Measurements from ENCODE around the gene ANKS3.
"Not testable (repeated sequence)": the region's sequence is repeated elsewhere in the genome, so short reads cannot be mapped to it uniquely, and the experiment has no call there.

The ANKS3 gene

DNA sequence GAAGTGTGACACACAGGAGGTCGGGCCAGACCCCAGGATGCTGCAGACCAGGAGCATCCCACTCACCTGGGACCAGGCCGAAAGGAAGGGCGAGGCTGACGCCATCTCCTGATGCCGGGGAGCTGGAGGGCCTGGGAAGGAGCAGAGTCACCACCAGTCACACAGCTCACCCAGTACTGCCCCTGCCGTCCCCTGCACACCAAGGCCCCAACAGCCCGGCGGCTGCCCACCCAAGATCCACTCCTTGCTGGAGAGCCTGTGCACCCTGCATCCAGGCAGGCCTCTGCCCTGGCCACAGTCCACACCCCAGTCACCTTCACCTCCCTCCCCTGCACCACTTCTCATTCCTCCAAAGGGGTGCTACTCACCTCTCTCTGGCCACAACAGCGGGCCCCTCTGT, 28.1 kb upstream of the ANKS3 start:
- no peak for DNase-seq
- intact Hi-C loops (cut with DNase I) = no loop called here

DNA sequence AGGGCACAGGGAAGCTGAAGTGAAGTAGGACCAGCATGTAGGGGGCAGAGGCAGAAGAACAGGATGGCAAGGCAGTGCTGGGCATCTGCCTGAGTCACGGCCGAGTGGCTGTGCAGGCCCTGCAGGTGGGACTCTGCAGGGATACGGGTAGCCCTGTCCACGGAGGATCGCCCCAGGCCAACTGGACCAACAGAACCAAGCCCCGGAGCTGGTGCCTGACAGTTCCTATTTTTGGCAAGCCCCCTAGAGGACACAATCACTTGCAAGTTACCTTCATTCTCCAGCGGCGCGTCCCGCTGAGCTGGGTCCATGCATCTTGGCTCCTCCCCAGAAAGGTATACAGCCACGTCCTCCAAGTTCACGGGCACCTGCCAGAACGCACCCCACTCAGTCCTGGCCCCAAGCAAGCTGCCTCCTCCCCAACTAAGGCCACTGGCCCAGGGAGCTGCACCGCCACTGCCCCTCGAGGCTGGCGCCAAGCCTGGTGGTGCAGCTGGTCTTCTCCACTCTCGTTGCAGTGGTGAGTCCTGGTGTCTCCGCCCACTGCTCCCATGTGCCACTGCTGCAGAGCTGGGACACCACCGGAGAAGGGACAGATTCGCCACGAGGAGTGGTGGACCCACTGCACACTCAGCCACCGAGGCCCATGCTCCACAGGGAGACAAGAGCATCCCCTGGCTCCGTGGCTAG, 26.3 kb upstream of the ANKS3 start:
- intact Hi-C loops (cut with DNase I) = no loop called here
- DNase-seq = no peak

GRCh38 chr16:4755687-4756086, 21.6 kb upstream of the ANKS3 start:
- intact Hi-C loops (cut with DNase I) = no loop called here
- no peak for DNase-seq

DNA sequence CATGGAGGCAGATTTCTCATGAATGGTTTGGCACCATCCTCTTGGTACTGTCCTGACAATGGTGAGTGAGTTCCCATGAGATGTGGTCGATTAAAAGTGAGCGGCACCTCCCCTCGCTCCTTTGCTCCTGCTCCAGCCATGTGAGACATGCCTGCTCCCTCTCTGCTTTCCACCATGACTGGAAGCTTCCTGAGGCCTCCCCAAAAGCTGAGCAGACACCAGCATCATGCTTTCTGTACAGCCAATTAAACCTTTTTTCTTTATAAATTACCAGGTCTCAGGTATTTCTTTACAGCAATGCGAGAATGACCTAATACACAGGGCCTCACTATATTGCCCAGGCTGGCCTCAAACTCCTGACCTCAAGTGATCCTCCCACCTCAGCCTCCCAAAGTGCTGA, 20.8 kb upstream of the ANKS3 start:
- no peak for DNase-seq
- intact Hi-C loops (cut with DNase I) = no loop called here

DNA sequence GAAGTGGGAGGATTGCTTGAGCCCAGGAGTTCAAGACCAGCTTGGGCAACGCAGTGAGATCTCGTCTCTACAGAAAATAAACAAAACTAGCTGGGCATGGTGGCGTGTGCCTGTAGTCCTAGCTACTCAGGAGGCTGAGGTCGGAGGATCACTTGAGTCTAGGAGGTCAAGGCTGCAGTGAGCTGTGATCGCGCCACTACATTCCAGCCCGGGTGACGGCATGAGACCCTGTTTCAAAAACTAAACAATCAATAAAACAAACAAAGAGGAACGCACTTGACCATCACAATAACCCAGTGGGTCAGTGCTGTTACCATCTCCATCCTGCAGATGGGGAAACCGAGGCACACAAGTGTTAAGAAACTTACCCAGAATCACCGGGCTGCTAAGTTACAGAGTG, 19.2 kb upstream of the ANKS3 start:
- intact Hi-C loops (cut with DNase I) = no loop called here
- no peak for DNase-seq

DNA sequence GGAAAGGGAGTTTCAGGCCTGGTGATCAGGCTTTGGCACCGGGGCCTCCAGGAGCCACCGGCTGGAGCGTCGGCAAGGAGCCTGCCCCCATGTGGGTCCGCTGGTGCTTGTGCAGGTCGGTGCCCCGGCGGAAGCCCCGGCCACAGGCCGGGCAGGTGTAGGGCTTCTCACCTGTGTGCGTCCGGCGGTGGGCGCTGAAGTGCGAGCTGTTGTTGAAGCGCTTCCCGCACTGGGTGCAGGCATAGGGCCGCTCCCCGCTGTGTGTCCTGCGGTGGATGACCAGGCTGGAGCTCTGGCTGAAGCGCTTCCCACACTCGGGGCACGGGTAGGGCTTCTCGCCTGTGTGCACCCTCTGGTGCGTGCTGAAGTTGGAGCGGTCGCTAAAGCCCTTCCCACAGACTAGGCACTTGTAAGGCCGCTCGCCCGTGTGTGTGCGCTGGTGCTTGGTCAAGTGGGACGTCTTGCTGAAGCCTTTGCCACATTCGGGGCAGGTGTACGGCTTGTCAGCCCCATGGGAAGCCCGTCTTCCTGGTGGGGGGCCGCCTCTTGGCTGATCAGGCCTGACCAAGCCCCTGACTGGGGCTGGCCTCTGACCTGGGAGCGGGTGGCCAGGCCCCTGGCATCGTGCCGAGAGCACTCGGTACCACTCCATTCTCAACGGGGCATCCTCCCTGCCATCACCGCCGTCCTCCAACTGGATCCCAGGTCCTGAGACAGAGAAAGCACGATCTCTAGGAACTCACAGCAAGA, 18.5 kb upstream of the ANKS3 start:
- DNase-seq = no peak
- intact Hi-C loops (cut with DNase I) = no loop called here

DNA sequence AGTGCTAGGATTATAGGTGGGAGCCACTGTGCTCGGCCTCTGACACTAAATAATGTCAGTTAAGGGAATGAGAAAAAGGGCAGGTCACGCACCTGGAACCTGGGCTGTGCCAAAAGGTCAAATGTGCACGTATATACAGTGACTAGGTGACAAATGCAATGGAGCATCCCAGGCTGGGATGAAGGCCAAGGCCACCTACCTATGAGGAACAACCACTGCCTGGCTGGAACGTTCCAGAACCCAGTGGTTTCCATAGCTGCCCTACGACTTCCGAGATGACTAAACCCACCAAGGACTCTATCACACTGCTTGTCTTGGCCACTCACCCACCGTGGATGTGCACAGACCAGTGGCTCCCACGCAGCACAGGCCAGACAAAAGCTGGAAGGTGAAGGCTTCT, 16.8 kb upstream of the ANKS3 start:
- intact Hi-C loops (cut with DNase I) = no loop called here
- no peak for DNase-seq

DNA sequence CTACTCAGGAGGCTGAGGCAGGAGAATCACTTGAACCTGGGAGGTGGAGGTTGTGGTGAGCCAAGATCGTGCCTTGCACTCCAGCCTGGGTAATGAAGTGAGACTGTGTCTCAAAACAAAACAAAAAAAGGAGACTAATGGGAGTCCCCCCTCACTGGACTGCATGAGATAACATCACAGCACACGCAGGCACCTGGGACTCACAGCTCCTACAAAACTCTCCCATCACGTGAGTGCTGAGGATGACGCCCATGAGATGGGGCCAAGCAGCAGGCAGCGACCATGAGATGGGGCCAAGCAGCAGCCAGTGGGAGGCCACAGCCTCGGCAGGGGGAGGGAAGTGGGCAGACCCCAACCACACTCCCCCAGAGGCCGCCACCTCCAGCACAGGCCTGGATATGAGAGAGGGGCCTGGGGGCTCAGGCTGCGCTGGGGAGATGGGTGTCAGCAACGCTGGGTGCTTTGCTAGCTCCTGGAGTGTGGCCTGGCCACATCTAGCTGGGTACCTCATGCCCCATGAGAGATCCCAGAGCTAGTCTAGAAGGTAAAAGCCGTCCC, 15.7 kb upstream of the ANKS3 start:
- intact Hi-C loops (cut with DNase I) = no loop called here
- no peak for DNase-seq

- DNase-seq = no peak
- intact Hi-C loops (cut with DNase I) = no loop called here
Observed at GRCh38 chr16:4748682-4749411, 14.8 kb upstream of the ANKS3 start.

- peak in 3 of 42 donors; percentile 22 to 64 (median 52) for DNase-seq
- intact Hi-C loops (cut with DNase I) = no loop called here
Observed at GRCh38 chr16:4747906-4748681, 14.0 kb upstream of the ANKS3 start.

DNA sequence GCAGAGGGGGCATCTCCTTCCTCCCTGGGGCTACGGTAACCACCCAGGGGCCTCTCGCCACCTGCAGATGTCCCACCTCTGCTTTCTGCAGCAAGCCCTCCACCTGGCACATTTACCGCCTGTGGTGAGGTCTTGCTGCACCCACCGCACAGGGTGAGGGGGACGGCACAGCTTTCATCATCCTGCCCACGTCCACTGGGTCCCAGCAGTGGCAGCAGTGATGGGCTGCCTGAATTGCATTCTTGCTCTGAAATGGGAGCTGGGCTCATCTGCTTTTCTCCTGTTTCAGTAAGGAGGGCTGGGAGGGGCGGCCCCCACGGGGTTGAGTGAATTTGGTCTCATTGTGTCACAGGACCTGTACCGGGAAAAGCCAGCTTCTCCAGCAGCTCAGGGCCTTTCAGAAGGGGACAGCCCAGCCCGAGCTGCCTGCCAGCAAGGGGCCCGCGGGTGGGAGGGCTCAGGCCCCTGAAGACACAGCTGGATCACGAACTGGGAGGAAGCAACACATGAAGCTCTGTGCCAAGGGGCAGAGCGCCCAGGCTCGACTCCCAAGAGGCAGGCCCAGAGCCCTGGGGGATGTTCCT, 13.0 kb upstream of the ANKS3 start:
- intact Hi-C loops (cut with DNase I) = no loop called here
- peak in 32 of 42 donors; percentile 10 to 69 (median 36) for DNase-seq

DNA sequence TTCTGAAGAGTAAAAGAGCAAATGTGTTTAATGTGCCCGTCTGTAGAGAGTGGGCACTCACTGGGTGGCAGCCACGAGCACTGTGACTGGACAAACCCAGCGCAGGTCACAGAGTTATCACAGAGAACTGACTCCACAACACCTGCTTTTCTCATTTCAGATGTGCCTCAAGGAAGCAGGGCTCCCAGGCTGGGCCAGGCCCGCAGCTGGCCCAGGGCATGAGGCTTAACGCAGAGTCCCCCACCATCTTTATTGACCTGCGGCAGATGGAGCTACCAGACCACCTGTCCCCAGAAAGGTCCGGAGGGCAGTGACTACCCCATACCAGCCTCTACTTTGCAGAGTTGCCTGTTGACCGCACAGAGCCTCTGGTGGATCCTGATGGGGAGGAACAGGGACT, 12.1 kb upstream of the ANKS3 start:
- DNase-seq = no peak
- intact Hi-C loops (cut with DNase I) = no loop called here

DNA sequence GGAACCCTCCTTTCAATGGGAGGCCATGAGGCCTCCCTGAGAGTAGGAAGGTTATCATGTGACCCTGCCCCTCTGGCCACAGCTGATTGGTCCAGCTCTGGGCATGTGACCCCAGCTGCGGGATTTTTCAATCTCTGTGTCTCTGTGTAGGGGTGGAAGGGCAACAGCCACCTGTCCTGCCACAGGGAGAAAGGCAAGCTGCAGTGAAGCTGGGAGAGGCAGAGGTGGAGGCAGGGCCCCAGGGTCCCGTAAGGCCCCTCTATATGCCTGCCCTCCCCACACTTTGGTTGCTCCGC, 11.2 kb upstream of the ANKS3 start:
- intact Hi-C loops (cut with DNase I) = no loop called here
- DNase-seq = no peak

- intact Hi-C loops (cut with DNase I) = no loop called here
- no peak for DNase-seq
Observed at GRCh38 chr16:4744555-4745273, 10.6 kb upstream of the ANKS3 start.

GRCh38 chr16:4743226-4743878, 9.3 kb upstream of the ANKS3 start:
- DNase-seq = no peak
- intact Hi-C loops (cut with DNase I) = no loop called here

GRCh38 chr16:4738370-4738769, 4.3 kb upstream of the ANKS3 start:
- intact Hi-C loops (cut with DNase I) = loop anchor here (10.0 kb wide), 1 partner anchor 106 kb away; the partner anchor contains the start of genes GLYR1 and UBN1
- not testable (repeated sequence) for DNase-seq

GRCh38 chr16:4737545-4737944, 3.5 kb upstream of the ANKS3 start:
- intact Hi-C loops (cut with DNase I) = loop anchor here (10.0 kb wide), 1 partner anchor 107 kb away; the partner anchor contains the start of genes GLYR1 and UBN1

DNA sequence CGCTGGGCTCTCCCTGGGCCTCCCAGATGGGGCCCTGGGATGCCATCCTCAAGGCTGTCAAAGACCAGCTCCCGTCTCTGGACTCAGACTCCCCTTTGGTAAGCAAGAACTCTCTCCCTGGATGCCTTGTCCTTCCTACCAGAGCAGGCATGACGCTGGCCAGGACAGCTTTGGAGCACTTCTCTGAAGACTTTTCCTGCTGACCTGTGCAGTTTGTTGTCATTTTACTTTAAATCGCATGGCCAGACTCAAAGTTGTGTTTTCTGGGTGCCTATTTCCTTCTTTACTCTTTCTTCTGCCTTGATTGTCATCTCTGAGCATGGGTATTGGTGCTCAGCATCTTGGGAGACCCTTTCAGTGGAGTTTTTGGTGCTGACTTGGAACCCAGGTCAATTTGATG, 2.5 kb upstream of the ANKS3 start:
- DNase-seq = no peak
- intact Hi-C loops (cut with DNase I) = loop anchor here (10.0 kb wide), 1 partner anchor 108 kb away; the partner anchor contains the start of genes GLYR1 and UBN1

More at GRCh38 chr16:4737545-4737944, 3.5 kb upstream of the ANKS3 start:
- no peak for DNase-seq

Data from head of caudate nucleus (tissue), 42 donors.